HUDEP-2 (cell line): Measurements from ENCODE around the gene SNAP29.
A peak's percentile ranks its signal among the peaks of the same experiment; 100 is the strongest.
"Not testable (repeated sequence)": the region's sequence is repeated elsewhere in the genome, so short reads cannot be mapped to it uniquely, and the experiment has no call there.

Experiments used
- DNase-seq, 76 experiments: peaks; one replicate each; lab custom pipeline; 2025; ENCODE audit not compliant: unreplicated experiment in 76 of 76; lab: John Stamatoyannopoulos, UW

Gene SNAP29

GRCh38 chr22:20858615-20859416 lies at the start of gene SNAP29, which contains the start of gene PI4KA:
SNAP29 (plus strand) TSS chr22:20859007; CDS start chr22:20859111, 104 bp downstream.
PI4KA (minus strand) TSS chr22:20858811; CDS start chr22:20858725, 86 bp downstream.
- DNase-seq = peak in 75 of 76 experiments; percentile 59 to 98 (median 95)

- DNase-seq = no peak
These were observed 49.1 kb upstream of the SNAP29 start for GRCh38 chr22:20809538-20810185.

- DNase-seq = no peak
These were observed 48.2 kb upstream of the SNAP29 start for GRCh38 chr22:20810645-20811044.

- DNase-seq = no peak
These were observed 47.6 kb upstream of the SNAP29 start for GRCh38 chr22:20811171-20811570.

GRCh38 chr22:20811971-20812660 lies 46.7 kb upstream of the SNAP29 start:
- no peak for DNase-seq

- DNase-seq = no peak
These were observed 45.8 kb upstream of the SNAP29 start for GRCh38 chr22:20813056-20813455.

GRCh38 chr22:20814221-20814808 lies 44.5 kb upstream of the SNAP29 start:
- no peak for DNase-seq

- DNase-seq = no peak
These were observed 43.2 kb upstream of the SNAP29 start for GRCh38 chr22:20815477-20816050.

GRCh38 chr22:20816559-20816958 lies 42.2 kb upstream of the SNAP29 start:
- no peak for DNase-seq

GRCh38 chr22:20818471-20818870 lies 40.3 kb upstream of the SNAP29 start:
- DNase-seq = no peak

GRCh38 chr22:20819471-20819870 lies 39.3 kb upstream of the SNAP29 start:
- no peak for DNase-seq

- not testable (repeated sequence) for DNase-seq
These were observed 37.0 kb upstream of the SNAP29 start for GRCh38 chr22:20821717-20822239.

- no peak for DNase-seq
These were observed 36.6 kb upstream of the SNAP29 start for GRCh38 chr22:20822240-20822639.

- no peak for DNase-seq
These were observed 35.5 kb upstream of the SNAP29 start for GRCh38 chr22:20823264-20823663.

- not testable (repeated sequence) for DNase-seq
These were observed 33.6 kb upstream of the SNAP29 start for GRCh38 chr22:20825216-20825615.

- no peak for DNase-seq
These were observed 33.2 kb upstream of the SNAP29 start for GRCh38 chr22:20825624-20826023.

- not testable (repeated sequence) for DNase-seq
These were observed 32.2 kb upstream of the SNAP29 start for GRCh38 chr22:20826373-20827152.

- DNase-seq = no peak
These were observed 29.2 kb upstream of the SNAP29 start for GRCh38 chr22:20829491-20830134.

- DNase-seq = no peak
These were observed 25.6 kb upstream of the SNAP29 start for GRCh38 chr22:20833225-20833665.
